Mucosa of descending colon (tissue), 3 donors: ENCODE data around the gene CLCN1. TPM values are rescaled to one million over a fixed set of nuclear protein-coding genes. Genes with fewer than 3 reads are reported as not detected.
A peak's percentile ranks its signal among the peaks of the same experiment; 100 is the strongest.

Experiments used
- ATAC-seq: fragments of 200-7000 bp; cut with Tn5 transposase; one replicate; pipeline ENCODE4 v1.9.1; 2020; ENCODE audit warnings: mild to moderate bottlenecking, moderate library complexity
- DNase-seq, 3 donors: peaks; one replicate each; pipeline ENCODE4 v3.0.0-alpha.2; 2020
- H3K36me3 ChIP-seq: fragments of 200-600 bp; one replicate; pipeline ENCODE4 v1.8.0; 2021; ENCODE audit warnings: low read depth, mild to moderate bottlenecking
- H3K4me1 ChIP-seq: fragments of 200-600 bp; one replicate; pipeline ENCODE4 v1.8.0; 2021; ENCODE audit warnings: low read depth, mild to moderate bottlenecking
- H3K4me3 ChIP-seq: fragments of 200-600 bp; one replicate; pipeline ENCODE4 v1.8.0; 2021; ENCODE audit warnings: mild to moderate bottlenecking
- H3K9me3 ChIP-seq: fragments of 200-600 bp; one replicate; pipeline ENCODE4 v1.8.0; 2021; ENCODE audit warnings: mild to moderate bottlenecking
- CTCF ChIP-seq: fragments of 200-600 bp; IDR thresholded peaks from one replicate; pipeline ENCODE4 v1.8.0; 2022; ENCODE audit warnings: antibody characterized with exemption, mild to moderate bottlenecking
- intact Hi-C, 2 donors: fragments of 100-400 bp; cut with DNase I in 1 of 2; cut with micrococcal nuclease in 1 of 2; formaldehyde crosslinking; loops; one replicate each; pipeline versions ENCODE4 v1.11.0 to v1.11.1; 2022; cut with DNase I, micrococcal nuclease
- total RNA-seq, 3 donors: library from RNA; stranded (reverse); fragmentation: NEBNext Ultra II Directional in 2 of 3; extraction: Animal tissue kit (Norgen Biotek cat#: 25700) in 2 of 3; gene quantifications; one replicate each; pipeline versions ENCODE4 v1.2.1 to v1.2.4, GENCODE V29; 2021 to 2023
- donor health status: DM: no; HTN: no; CAD: no; lungs with moderate emphysema.
- donor health status: DM: no; HTN: no; CAD: no.
- donor health status: DM: no; HTN: yes; CAD: no.

The CLCN1 gene
- total RNA-seq, 3 donors from 2014 or later: not detected

- Histone ChIP-seq H3K4me1 (peaks cover 7% of the 10 kb centered on the region), H3K4me3 (no peak overlapping the region), H3K36me3 (no peaks in the 10 kb centered on the region), H3K9me3 (no peaks in the 10 kb centered on the region)
- no peak for TF ChIP-seq CTCF
- no peak for ATAC-seq
- intact Hi-C loops: no loop called here
- no peak for DNase-seq
Measured at GRCh38 chr7:143316492-143316891, 581 bp downstream of the CLCN1 start.

- ATAC-seq (no peak), DNase-seq (no peak)
Measured at GRCh38 chr7:143318661-143319060, 2.8 kb downstream of the CLCN1 start.

GRCh38 chr7:143320620-143321019 lies 4.7 kb downstream of the CLCN1 start:
- peak; percentile 86 for ATAC-seq
- Histone ChIP-seq H3K36me3 (no peaks in the 10 kb centered on the region), H3K9me3 (no peaks in the 10 kb centered on the region), H3K4me3 (no peak overlapping the region), H3K4me1 (peaks cover 9% of the 10 kb centered on the region)
- peak in 2 of 3 donors; percentile 42 to 80 for DNase-seq
- intact Hi-C loops: no loop called here
- no peak for TF ChIP-seq CTCF

More at GRCh38 chr7:143318661-143319060, 2.8 kb downstream of the CLCN1 start:
- TF ChIP-seq CTCF: no peak
- intact Hi-C loops: no loop called here
- H3K4me3 ChIP-seq: no peak overlapping the region
- peaks cover 9% of the 10 kb centered on the region for H3K4me1 ChIP-seq
- H3K36me3 ChIP-seq: no peaks in the 10 kb centered on the region
- no peaks in the 10 kb centered on the region for H3K9me3 ChIP-seq

- no peaks in the 10 kb centered on the region for H3K36me3 ChIP-seq
- H3K4me1 ChIP-seq: peaks cover 9% of the 10 kb centered on the region
- ATAC-seq (no peak), DNase-seq (no peak)
- H3K9me3 ChIP-seq: no peaks in the 10 kb centered on the region
- no peak for TF ChIP-seq CTCF
- intact Hi-C loops: no loop called here
- H3K4me3 ChIP-seq: no peak overlapping the region
Measured at GRCh38 chr7:143321242-143321641, 5.3 kb downstream of the CLCN1 start.

- Histone ChIP-seq H3K4me3 (no peak overlapping the region), H3K4me1 (peaks cover 9% of the 10 kb centered on the region), H3K9me3 (no peaks in the 10 kb centered on the region), H3K36me3 (no peaks in the 10 kb centered on the region)
- TF ChIP-seq CTCF: no peak
- intact Hi-C loops: no loop called here
- peak; percentile 79 for ATAC-seq
- DNase-seq: peak in 2 of 3 donors; percentile 71
Measured at GRCh38 chr7:143321734-143322133, 5.8 kb downstream of the CLCN1 start.
